Lower leg skin (tissue), 4 donors: ENCODE results near the gene USP7. TPM values are rescaled to one million over a fixed set of nuclear protein-coding genes. Genes with fewer than 3 reads are reported as not detected.

ENCODE experiments used
- DNase-seq, 2 donors: peaks; one replicate each; pipeline ENCODE4 v3.0.0-alpha.2; 2019; ENCODE audit warnings: low spot score in 2 of 2
- H3K4me3 ChIP-seq: fragments of 200-600 bp; sonication (generic); 2 replicates; pipeline ENCODE4 v1.5.1; 2017; ENCODE audit warnings: mild to moderate bottlenecking, low read depth; ENCODE audit not compliant: poor library complexity, severe bottlenecking
- POLR2A ChIP-seq, 2 donors: fragments of 450-650 bp; IDR thresholded peaks; one replicate each; pipeline ENCODE4 v1.6.1; 2016 to 2017; ENCODE audit warnings: antibody characterized with exemption in 2 of 2, mild to moderate bottlenecking in 1 of 2, moderate library complexity in 1 of 2
- WGBS, 2 donors: methylation state at CpG; one replicate each; pipeline ENCODE4 v1.1.5; 2018; 5-methylcytosine and 5-hydroxymethylcytosine counted together
- intact Hi-C: fragments of 100-400 bp; cut with DNase I; formaldehyde crosslinking; loops from one replicate; pipeline ENCODE4 v1.15.0; 2023; ENCODE audit warnings: low total_unique reads
- total RNA-seq, 4 donors: library from RNA; depleted of rRNA; stranded (reverse); fragments of >200 nt; gene quantifications; one replicate each; pipeline ENCODE4 v1.1.0, GENCODE V29; 2016
- TF ChIP-seq, protein P1 (sequence below), 3 donors: fragments of 450-650 bp; IDR thresholded peaks; one replicate each; pipeline ENCODE4 v1.5.1; 2016; ENCODE audit warnings: antibody characterized with exemption in 3 of 3, mild to moderate bottlenecking in 3 of 3, moderate library complexity in 2 of 3

Gene USP7
- total RNA-seq, 4 donors from 2014 or later = 80.3 to 105 (median 91.8) TPM

DNA sequence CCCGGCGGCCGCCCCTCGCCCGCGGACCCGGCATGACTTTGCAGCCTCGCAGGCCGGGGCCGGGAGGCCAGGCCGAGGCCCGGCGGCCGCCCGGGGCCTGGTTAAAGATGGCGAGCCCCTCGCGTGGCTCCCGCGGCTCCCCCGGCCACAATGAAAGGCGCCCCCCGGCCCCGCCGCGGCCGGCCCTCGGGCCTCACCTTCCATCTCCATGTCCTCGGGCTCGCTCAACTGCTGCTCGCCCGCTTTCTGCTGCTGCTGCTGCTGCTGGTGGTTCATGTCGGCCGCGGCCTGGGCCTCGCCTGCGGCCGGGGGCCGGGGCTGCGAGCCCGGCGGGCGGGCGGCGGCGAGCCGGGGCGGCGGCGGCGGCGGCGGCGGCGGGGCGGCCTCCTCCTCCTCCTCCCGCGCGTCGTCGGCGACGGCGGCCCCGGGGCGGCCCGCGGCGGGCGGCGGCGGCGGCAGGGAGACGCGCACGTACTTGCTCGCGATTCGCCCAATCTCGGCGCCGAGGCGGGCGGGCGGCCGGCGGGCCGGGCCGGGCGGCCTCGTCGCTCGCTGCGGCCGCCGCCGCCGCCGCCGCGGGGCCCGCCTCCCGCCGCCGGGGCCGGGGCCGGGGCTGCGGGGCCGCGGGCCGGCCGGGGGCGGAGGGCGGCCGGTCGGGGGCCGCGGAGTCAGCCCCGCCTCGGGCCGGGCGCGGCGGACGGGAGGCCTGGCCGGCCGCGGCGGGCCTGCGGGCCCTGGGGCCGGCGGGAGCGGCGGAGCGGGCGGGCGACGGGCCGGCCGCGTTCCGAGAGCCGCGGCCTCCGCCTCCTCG, 491 bp downstream of the USP7 start:
- TF ChIP-seq, protein P1, sequence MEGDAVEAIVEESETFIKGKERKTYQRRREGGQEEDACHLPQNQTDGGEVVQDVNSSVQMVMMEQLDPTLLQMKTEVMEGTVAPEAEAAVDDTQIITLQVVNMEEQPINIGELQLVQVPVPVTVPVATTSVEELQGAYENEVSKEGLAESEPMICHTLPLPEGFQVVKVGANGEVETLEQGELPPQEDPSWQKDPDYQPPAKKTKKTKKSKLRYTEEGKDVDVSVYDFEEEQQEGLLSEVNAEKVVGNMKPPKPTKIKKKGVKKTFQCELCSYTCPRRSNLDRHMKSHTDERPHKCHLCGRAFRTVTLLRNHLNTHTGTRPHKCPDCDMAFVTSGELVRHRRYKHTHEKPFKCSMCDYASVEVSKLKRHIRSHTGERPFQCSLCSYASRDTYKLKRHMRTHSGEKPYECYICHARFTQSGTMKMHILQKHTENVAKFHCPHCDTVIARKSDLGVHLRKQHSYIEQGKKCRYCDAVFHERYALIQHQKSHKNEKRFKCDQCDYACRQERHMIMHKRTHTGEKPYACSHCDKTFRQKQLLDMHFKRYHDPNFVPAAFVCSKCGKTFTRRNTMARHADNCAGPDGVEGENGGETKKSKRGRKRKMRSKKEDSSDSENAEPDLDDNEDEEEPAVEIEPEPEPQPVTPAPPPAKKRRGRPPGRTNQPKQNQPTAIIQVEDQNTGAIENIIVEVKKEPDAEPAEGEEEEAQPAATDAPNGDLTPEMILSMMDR (IDR thresholded peaks at IDR 0.05) = no peak
- no peak for TF ChIP-seq POLR2A (IDR thresholded peaks at IDR 0.05)
- intact Hi-C loops = no loop called here
- H3K4me3 ChIP-seq = peak overlapping the region; percentile 55
- WGBS, 2 donors = 0% methylated on average over 29 of the region's 146 CpGs; no CpG with 5 or more reads in 1 of the 2 donors
- no peak for DNase-seq

DNA sequence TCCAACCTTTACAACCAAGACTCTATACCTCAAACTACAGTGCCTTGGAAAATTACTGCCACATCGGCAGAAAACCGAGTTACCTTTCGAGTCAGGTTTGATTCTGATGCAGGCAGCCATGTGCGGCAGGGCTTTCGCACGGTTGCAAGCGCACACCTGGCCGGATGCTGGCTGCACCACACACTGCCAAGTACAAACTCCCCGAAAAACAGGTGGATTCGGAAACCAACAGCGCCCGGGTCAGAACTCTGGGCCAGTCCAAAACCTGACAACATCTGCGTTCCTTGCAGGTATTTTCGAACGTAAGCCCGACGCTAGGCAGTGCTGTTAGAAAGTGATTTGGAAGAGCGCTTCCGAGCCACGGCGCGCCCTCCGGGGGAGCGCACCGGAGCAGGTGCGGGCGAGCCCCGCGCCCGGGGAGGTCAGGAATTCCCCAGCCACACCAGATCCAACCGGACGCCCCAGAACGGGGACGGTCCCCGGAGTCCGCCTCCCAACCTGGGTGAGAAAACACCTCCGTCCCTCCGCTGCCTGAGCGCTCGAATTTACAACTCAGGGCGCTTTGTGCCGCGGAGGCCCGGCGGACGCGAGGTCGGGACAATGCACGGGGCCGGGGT, 1.2 kb downstream of the USP7 start:
- peak overlapping the region; percentile 55 for H3K4me3 ChIP-seq
- TF ChIP-seq, protein P1 (IDR thresholded peaks at IDR 0.05) = no peak
- no peak for TF ChIP-seq POLR2A (IDR thresholded peaks at IDR 0.05)
- DNase-seq = no peak
- intact Hi-C loops = no loop called here
- WGBS, 2 donors = 0 to 1% methylated on average over 35 to 45 of the region's 50 CpGs

GRCh38 chr16:8961811-8962390, 1.8 kb downstream of the USP7 start:
- DNase-seq = no peak
- 35% methylated on average over 15 of the region's 15 CpGs for WGBS, 2 donors
- intact Hi-C loops = no loop called here
- TF ChIP-seq POLR2A (IDR thresholded peaks at IDR 0.05) = no peak
- TF ChIP-seq, protein P1 (IDR thresholded peaks at IDR 0.05) = no peak
- peak overlapping the region; percentile 55 for H3K4me3 ChIP-seq

DNA sequence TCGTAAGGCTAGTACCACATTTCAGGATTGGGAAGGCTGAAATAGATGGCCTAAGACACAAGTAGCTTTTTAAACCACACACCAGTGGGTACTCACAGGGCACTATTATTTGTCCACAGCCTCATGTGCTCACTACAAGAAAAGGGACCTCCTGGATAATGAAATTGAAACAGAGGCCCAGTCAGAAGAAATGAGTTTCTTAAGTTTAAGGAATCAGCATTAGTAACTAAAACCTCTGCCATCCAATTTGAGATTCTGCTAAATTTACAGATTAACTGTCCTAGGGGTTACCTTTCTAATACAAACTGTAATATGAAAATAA, 3.0 kb downstream of the USP7 start:
- no peak overlapping the region for H3K4me3 ChIP-seq
- TF ChIP-seq, protein P1 (IDR thresholded peaks at IDR 0.05) = no peak
- no peak for TF ChIP-seq POLR2A (IDR thresholded peaks at IDR 0.05)
- WGBS, 2 donors = 48 to 68% methylated on average over 1 of the region's 1 CpG
- no peak for DNase-seq
- intact Hi-C loops = no loop called here

GRCh38 chr16:8959921-8960787, 3.6 kb downstream of the USP7 start:
- TF ChIP-seq, protein P1 (IDR thresholded peaks at IDR 0.05) = no peak
- no peak for TF ChIP-seq POLR2A (IDR thresholded peaks at IDR 0.05)

More at GRCh38 chr16:8959921-8960787, 3.6 kb downstream of the USP7 start:
- WGBS, 2 donors = 34 to 35% methylated on average over 12 of the region's 12 CpGs
- intact Hi-C loops = no loop called here
- no peak overlapping the region for H3K4me3 ChIP-seq
- no peak for DNase-seq
